ENCODE results near the gene CELF2. TPM values are rescaled to one million over a fixed set of nuclear protein-coding genes. Genes with fewer than 3 reads are reported as not detected.

The CELF2 gene
- total and polyA plus RNA-seq, 2 experiments from 2014 or later = 14.4 to 26.5 TPM

GRCh38 chr10:11242443-11243387, 225.0 kb downstream of the CELF2 start:
- Histone ChIP-seq H4K20me1 (ENCODE audit: insufficient read depth) (no peaks in the 10 kb centered on the region), H3K79me2 (ENCODE audit: insufficient read depth) (no peaks in the 10 kb centered on the region), H3K36me3 (ENCODE audit: low read depth) (no peaks in the 10 kb centered on the region), H3K4me3 (no peak overlapping the region), H3K9me2 (ENCODE audit: insufficient read depth) (no peaks in the 10 kb centered on the region), H3K27ac (no peak overlapping the region), H3K9me3 (ENCODE audit: low read depth) (no peaks in the 10 kb centered on the region), H3K27me3 (replicated peaks; ENCODE audit: insufficient read depth) (no peaks in the 10 kb centered on the region), H3K4me2 (ENCODE audit: unreplicated experiment) (no peak overlapping the region), H2AFZ (no peak overlapping the region), H3K9ac (no peak overlapping the region), H3F3A (ENCODE audit: insufficient read depth) (no peaks in the 10 kb centered on the region), H3K4me1 (ENCODE audit: insufficient read depth) (no peaks in the 10 kb centered on the region)
- in situ Hi-C loops (cut with MboI) = no loop called here
- no peak for TF ChIP-seq EZH2 (IDR thresholded peaks at IDR 0.05; ENCODE audit: insufficient read depth, poor library complexity, severe bottlenecking)
- WGBS, 2 experiments (ENCODE audit: low coverage in 1 of 2, low lambda C conversion rate in 2 of 2, missing lambda C conversion rate in 2 of 2) = 63% methylated on average over 24 to 25 of the region's 25 CpGs
- peak; percentile 34 for DNase-seq

- WGBS, 2 experiments (ENCODE audit: low coverage in 1 of 2, low lambda C conversion rate in 2 of 2, missing lambda C conversion rate in 2 of 2) = 67 to 70% methylated on average over 12 of the region's 12 CpGs
- peak; percentile 26 for DNase-seq
- no peaks in the 10 kb centered on the region for H3K4me1 ChIP-seq (ENCODE audit: insufficient read depth)
These were observed 226.0 kb downstream of the CELF2 start for GRCh38 chr10:11243425-11244222.

GRCh38 chr10:11245095-11245479, 227.4 kb downstream of the CELF2 start:
- H3K9me2 ChIP-seq (ENCODE audit: insufficient read depth) = no peaks in the 10 kb centered on the region
- H3K9me3 ChIP-seq (ENCODE audit: low read depth) = no peaks in the 10 kb centered on the region
- TF ChIP-seq EZH2 (IDR thresholded peaks at IDR 0.05; ENCODE audit: insufficient read depth, poor library complexity, severe bottlenecking) = no peak
- no peak for TF ChIP-seq EZH2phosphoT487 (IDR thresholded peaks at IDR 0.05; ENCODE audit: insufficient read depth, low read depth)
- H3K27me3 ChIP-seq (replicated peaks; ENCODE audit: insufficient read depth) = no peaks in the 10 kb centered on the region
- no peak overlapping the region for H3K9ac ChIP-seq
- no peaks in the 10 kb centered on the region for H3K79me2 ChIP-seq (ENCODE audit: insufficient read depth)
- no peaks in the 10 kb centered on the region for H4K20me1 ChIP-seq (ENCODE audit: insufficient read depth)
- no peak for DNase-seq
- H3K4me2 ChIP-seq (ENCODE audit: unreplicated experiment) = no peak overlapping the region
- H3K27ac ChIP-seq = no peak overlapping the region
- no peaks in the 10 kb centered on the region for H3K4me1 ChIP-seq (ENCODE audit: insufficient read depth)
- H2AFZ ChIP-seq = no peak overlapping the region
- H3F3A ChIP-seq (ENCODE audit: insufficient read depth) = no peaks in the 10 kb centered on the region
- H3K4me3 ChIP-seq = no peak overlapping the region
- H3K36me3 ChIP-seq (ENCODE audit: low read depth) = no peaks in the 10 kb centered on the region
- in situ Hi-C loops (cut with MboI) = no loop called here
- WGBS, 2 experiments (ENCODE audit: low coverage in 1 of 2, low lambda C conversion rate in 2 of 2, missing lambda C conversion rate in 2 of 2) = 72 to 82% methylated on average over 2 of the region's 2 CpGs

More at GRCh38 chr10:11243425-11244222, 226.0 kb downstream of the CELF2 start:
- H2AFZ ChIP-seq = no peak overlapping the region
- no peaks in the 10 kb centered on the region for H3K36me3 ChIP-seq (ENCODE audit: low read depth)
- no peaks in the 10 kb centered on the region for H3K79me2 ChIP-seq (ENCODE audit: insufficient read depth)
- H3K9me2 ChIP-seq (ENCODE audit: insufficient read depth) = no peaks in the 10 kb centered on the region
- no peak overlapping the region for H3K4me2 ChIP-seq (ENCODE audit: unreplicated experiment)
- H3F3A ChIP-seq (ENCODE audit: insufficient read depth) = no peaks in the 10 kb centered on the region
- TF ChIP-seq EZH2 (IDR thresholded peaks at IDR 0.05; ENCODE audit: insufficient read depth, poor library complexity, severe bottlenecking) (no peak), EZH2phosphoT487 (IDR thresholded peaks at IDR 0.05; ENCODE audit: insufficient read depth, low read depth) (no peak)
- no peaks in the 10 kb centered on the region for H3K27me3 ChIP-seq (replicated peaks; ENCODE audit: insufficient read depth)
- H3K4me3 ChIP-seq = no peak overlapping the region
- no peaks in the 10 kb centered on the region for H3K9me3 ChIP-seq (ENCODE audit: low read depth)
- in situ Hi-C loops (cut with MboI) = no loop called here
- no peak overlapping the region for H3K27ac ChIP-seq
- H3K9ac ChIP-seq = no peak overlapping the region
- no peaks in the 10 kb centered on the region for H4K20me1 ChIP-seq (ENCODE audit: insufficient read depth)

GRCh38 chr10:11245510-11245909, 227.8 kb downstream of the CELF2 start:
- 85 to 91% methylated on average over 8 of the region's 8 CpGs for whole genome bisulfite sequencing, 2 experiments (ENCODE audit: low coverage in 1 of 2, low lambda C conversion rate in 2 of 2, missing lambda C conversion rate in 2 of 2)
- H3K36me3 ChIP-seq (ENCODE audit: low read depth) = no peaks in the 10 kb centered on the region
- H3K9ac ChIP-seq = no peak overlapping the region
- in situ Hi-C loops (cut with MboI) = no loop called here
- H3K79me2 ChIP-seq (ENCODE audit: insufficient read depth) = no peaks in the 10 kb centered on the region
- H3F3A ChIP-seq (ENCODE audit: insufficient read depth) = no peaks in the 10 kb centered on the region
- no peak for DNase-seq
- no peak overlapping the region for H3K4me3 ChIP-seq
- no peaks in the 10 kb centered on the region for H3K9me2 ChIP-seq (ENCODE audit: insufficient read depth)
- H3K4me2 ChIP-seq (ENCODE audit: unreplicated experiment) = no peak overlapping the region
- no peak overlapping the region for H3K27ac ChIP-seq
- no peaks in the 10 kb centered on the region for H3K27me3 ChIP-seq (replicated peaks; ENCODE audit: insufficient read depth)
- H3K4me1 ChIP-seq (ENCODE audit: insufficient read depth) = no peaks in the 10 kb centered on the region
- no peak overlapping the region for H2AFZ ChIP-seq
- H4K20me1 ChIP-seq (ENCODE audit: insufficient read depth) = no peaks in the 10 kb centered on the region
- H3K9me3 ChIP-seq (ENCODE audit: low read depth) = no peaks in the 10 kb centered on the region
- TF ChIP-seq EZH2 (IDR thresholded peaks at IDR 0.05; ENCODE audit: insufficient read depth, poor library complexity, severe bottlenecking) (no peak), EZH2phosphoT487 (IDR thresholded peaks at IDR 0.05; ENCODE audit: insufficient read depth, low read depth) (no peak)

Measured in GM23248 (cell line).